ENCODE data around the gene CTXN2. TPM values are rescaled to one million over a fixed set of nuclear protein-coding genes. Genes with fewer than 3 reads are reported as not detected.
A peak's percentile ranks its signal among the peaks of the same experiment; 100 is the strongest.

CTXN2 gene
- polyA plus RNA-seq, 1 experiment = not detected

GRCh38 chr15:48176112-48176511, 15.4 kb upstream of the CTXN2 start:
- no peaks in the 10 kb centered on the region for H3K36me3 ChIP-seq (ENCODE audit: control insufficient read depth, insufficient read depth, low read length)
- TF ChIP-seq, protein P1, sequence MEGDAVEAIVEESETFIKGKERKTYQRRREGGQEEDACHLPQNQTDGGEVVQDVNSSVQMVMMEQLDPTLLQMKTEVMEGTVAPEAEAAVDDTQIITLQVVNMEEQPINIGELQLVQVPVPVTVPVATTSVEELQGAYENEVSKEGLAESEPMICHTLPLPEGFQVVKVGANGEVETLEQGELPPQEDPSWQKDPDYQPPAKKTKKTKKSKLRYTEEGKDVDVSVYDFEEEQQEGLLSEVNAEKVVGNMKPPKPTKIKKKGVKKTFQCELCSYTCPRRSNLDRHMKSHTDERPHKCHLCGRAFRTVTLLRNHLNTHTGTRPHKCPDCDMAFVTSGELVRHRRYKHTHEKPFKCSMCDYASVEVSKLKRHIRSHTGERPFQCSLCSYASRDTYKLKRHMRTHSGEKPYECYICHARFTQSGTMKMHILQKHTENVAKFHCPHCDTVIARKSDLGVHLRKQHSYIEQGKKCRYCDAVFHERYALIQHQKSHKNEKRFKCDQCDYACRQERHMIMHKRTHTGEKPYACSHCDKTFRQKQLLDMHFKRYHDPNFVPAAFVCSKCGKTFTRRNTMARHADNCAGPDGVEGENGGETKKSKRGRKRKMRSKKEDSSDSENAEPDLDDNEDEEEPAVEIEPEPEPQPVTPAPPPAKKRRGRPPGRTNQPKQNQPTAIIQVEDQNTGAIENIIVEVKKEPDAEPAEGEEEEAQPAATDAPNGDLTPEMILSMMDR (IDR thresholded peaks at IDR 0.05; ENCODE audit: insufficient read depth, low read depth, low read length) = no peak
- no peak for DNase-seq (ENCODE audit: low read depth)
- no peaks in the 10 kb centered on the region for H3K27me3 ChIP-seq (ENCODE audit: control insufficient read depth, insufficient read depth, low read length)
- CTCF ChIA-PET = no interaction called here
- no peak overlapping the region for H3K4me3 ChIP-seq (ENCODE audit: low read depth, low read length)
- POLR2A ChIA-PET = no interaction called here

- POLR2A ChIA-PET = no interaction called here
- Histone ChIP-seq H3K27me3 (ENCODE audit: control insufficient read depth, insufficient read depth, low read length) (no peaks in the 10 kb centered on the region), H3K4me3 (ENCODE audit: low read depth, low read length) (peak overlapping the region; percentile 73), H3K36me3 (ENCODE audit: control insufficient read depth, insufficient read depth, low read length) (no peaks in the 10 kb centered on the region)
- DNase-seq (ENCODE audit: low read depth) = no peak
- TF ChIP-seq, protein P1 (IDR thresholded peaks at IDR 0.05; ENCODE audit: insufficient read depth, low read depth, low read length) = no peak
- CTCF ChIA-PET = no interaction called here
Measured at GRCh38 chr15:48176957-48177356, 14.5 kb upstream of the CTXN2 start.

- POLR2A ChIA-PET = no interaction called here
- CTCF ChIA-PET = no interaction called here
- TF ChIP-seq, protein P1 (IDR thresholded peaks at IDR 0.05; ENCODE audit: insufficient read depth, low read depth, low read length) = no peak
- H3K36me3 ChIP-seq (ENCODE audit: control insufficient read depth, insufficient read depth, low read length) = no peaks in the 10 kb centered on the region
- DNase-seq (ENCODE audit: low read depth) = no peak
- peak overlapping the region; percentile 73 for H3K4me3 ChIP-seq (ENCODE audit: low read depth, low read length)
- H3K27me3 ChIP-seq (ENCODE audit: control insufficient read depth, insufficient read depth, low read length) = no peaks in the 10 kb centered on the region
Measured at GRCh38 chr15:48177383-48177765, 14.1 kb upstream of the CTXN2 start.

GRCh38 chr15:48177766-48178647, 13.5 kb upstream of the CTXN2 start, which contains the start of gene MYEF2:
MYEF2 (minus strand) TSS chr15:48178295; CDS start chr15:48178237, 58 bp downstream.
- POLR2A ChIA-PET = no interaction called here
- H3K4me3 ChIP-seq (ENCODE audit: low read depth, low read length) = peak within 1 kb of the TSS; percentile 73
- H3K36me3 ChIP-seq (ENCODE audit: control insufficient read depth, insufficient read depth, low read length) = no peaks in the 10 kb centered on the region
- CTCF ChIA-PET = no interaction called here
- DNase-seq (ENCODE audit: low read depth) = no peak
- H3K27me3 ChIP-seq (ENCODE audit: control insufficient read depth, insufficient read depth, low read length) = no peaks in the 10 kb centered on the region
- TF ChIP-seq, protein P1 (IDR thresholded peaks at IDR 0.05; ENCODE audit: insufficient read depth, low read depth, low read length) = no peak

GRCh38 chr15:48178648-48178931, 12.9 kb upstream of the CTXN2 start:
- no peak for DNase-seq (ENCODE audit: low read depth)
- ChIA-PET POLR2A (no interaction called here), CTCF (no interaction called here)
- H3K4me3 ChIP-seq (ENCODE audit: low read depth, low read length) = peak overlapping the region; percentile 73
- TF ChIP-seq, protein P1 (IDR thresholded peaks at IDR 0.05; ENCODE audit: insufficient read depth, low read depth, low read length) = no peak
- no peaks in the 10 kb centered on the region for H3K27me3 ChIP-seq (ENCODE audit: control insufficient read depth, insufficient read depth, low read length)
- no peaks in the 10 kb centered on the region for H3K36me3 ChIP-seq (ENCODE audit: control insufficient read depth, insufficient read depth, low read length)
